Measurements from ENCODE around the gene SLC22A13.
"Not testable (repeated sequence)": the region's sequence is repeated elsewhere in the genome, so short reads cannot be mapped to it uniquely, and the experiment has no call there.

Gene SLC22A13

GRCh38 chr3:38264779-38265178 is 833 bp upstream of the SLC22A13 start:
- FAIRE-seq = no peak

- no peak for FAIRE-seq
These were observed 1.2 kb downstream of the SLC22A13 start for GRCh38 chr3:38266810-38267209.

- FAIRE-seq = no peak
These were observed 2.0 kb downstream of the SLC22A13 start for GRCh38 chr3:38267662-38268061.

GRCh38 chr3:38268087-38268486 is 2.5 kb downstream of the SLC22A13 start:
- FAIRE-seq = no peak

GRCh38 chr3:38268522-38268921 is 2.9 kb downstream of the SLC22A13 start:
- no peak for FAIRE-seq

- no peak for FAIRE-seq
These were observed 5.0 kb downstream of the SLC22A13 start for GRCh38 chr3:38270606-38271005.

GRCh38 chr3:38271553-38271952 is 5.9 kb downstream of the SLC22A13 start:
- FAIRE-seq = no peak

GRCh38 chr3:38274864-38275649 is 9.4 kb downstream of the SLC22A13 start:
- FAIRE-seq = no peak

- no peak for FAIRE-seq
These were observed 10.0 kb downstream of the SLC22A13 start for GRCh38 chr3:38275658-38276057.

- no peak for FAIRE-seq
These were observed 10.7 kb downstream of the SLC22A13 start for GRCh38 chr3:38276081-38276916.

GRCh38 chr3:38276917-38277630 is 11.5 kb downstream of the SLC22A13 start:
- no peak for FAIRE-seq

- no peak for FAIRE-seq
These were observed 13.2 kb downstream of the SLC22A13 start for GRCh38 chr3:38278841-38279240.

- no peak for FAIRE-seq
These were observed 16.5 kb downstream of the SLC22A13 start, which contains the start of gene SLC22A14 for GRCh38 chr3:38281895-38282686. Gene SLC22A14 (plus strand): TSS chr3:38282294. CDS start chr3:38306027, 23,733 bp downstream.

GRCh38 chr3:38283810-38284755 is 18.5 kb downstream of the SLC22A13 start:
- no peak for FAIRE-seq

GRCh38 chr3:38284756-38285150 is 19.1 kb downstream of the SLC22A13 start:
- no peak for FAIRE-seq

GRCh38 chr3:38289286-38290217 is 23.9 kb downstream of the SLC22A13 start:
- FAIRE-seq = not testable (repeated sequence)

GRCh38 chr3:38297053-38297452 is 31.4 kb downstream of the SLC22A13 start:
- FAIRE-seq = not testable (repeated sequence)

- FAIRE-seq = no peak
These were observed 31.9 kb downstream of the SLC22A13 start for GRCh38 chr3:38297537-38297936.

GRCh38 chr3:38297947-38298711 is 32.5 kb downstream of the SLC22A13 start:
- FAIRE-seq = no peak

Measured in islet of Langerhans (tissue), 1 donor.